AG04449 (cell line): ENCODE data around the gene BCL2A1.

Experiments
- CTCF ChIA-PET: fragments of 350-600 bp; formaldehyde crosslinking; extraction: SDS; loops from one replicate; lab custom pipeline; 2021; ENCODE audit warnings: antibody characterized with exemption; lab: Yijun Ruan, JAX
- POLR2A ChIA-PET: fragments of 400-600, 350-600 bp; formaldehyde crosslinking; extraction: SDS; loops from one replicate; lab custom pipeline; 2020; ENCODE audit warnings: antibody characterized with exemption, inconsistent platforms; lab: Yijun Ruan, JAX
- DNase-seq: peaks from one replicate; pipeline ENCODE4 v3.0.0-alpha.2; 2010; ENCODE audit warnings: low read depth, low spot score
- H3K4me3 ChIP-seq: 2 replicates; pipeline ENCODE4 v1.5.1; 2011; ENCODE audit warnings: low read depth, mild to moderate bottlenecking, control low read depth, low read length
- TF ChIP-seq, protein P1 (sequence below): IDR thresholded peaks from one replicate; pipeline ENCODE4 v1.5.1; 2011; ENCODE audit warnings: mild to moderate bottlenecking, moderate library complexity, low read length, control low read depth, inconsistent platforms; ENCODE audit not compliant: insufficient read depth; ENCODE audit errors: missing control alignments

BCL2A1 gene

DNA sequence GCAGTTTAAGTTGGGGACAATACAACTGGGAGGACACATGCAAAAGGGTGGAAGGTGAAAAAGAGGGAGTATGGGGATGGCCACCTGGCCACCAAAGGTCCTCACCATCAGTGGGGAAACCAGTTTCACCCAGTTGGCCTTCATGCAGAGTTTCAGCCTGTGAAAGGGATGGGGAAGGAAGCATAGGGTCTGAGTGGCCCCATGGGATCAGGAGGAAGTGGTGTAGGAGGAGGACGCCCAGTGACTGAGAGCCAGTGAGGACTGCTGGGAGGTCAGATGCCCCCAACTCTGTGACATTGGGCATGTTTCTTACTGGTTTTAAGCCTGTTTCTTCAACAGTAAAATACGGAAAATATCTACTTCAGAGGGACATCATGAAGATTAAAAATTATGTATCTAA lies 16.3 kb downstream of the BCL2A1 start:
- TF ChIP-seq, protein P1, sequence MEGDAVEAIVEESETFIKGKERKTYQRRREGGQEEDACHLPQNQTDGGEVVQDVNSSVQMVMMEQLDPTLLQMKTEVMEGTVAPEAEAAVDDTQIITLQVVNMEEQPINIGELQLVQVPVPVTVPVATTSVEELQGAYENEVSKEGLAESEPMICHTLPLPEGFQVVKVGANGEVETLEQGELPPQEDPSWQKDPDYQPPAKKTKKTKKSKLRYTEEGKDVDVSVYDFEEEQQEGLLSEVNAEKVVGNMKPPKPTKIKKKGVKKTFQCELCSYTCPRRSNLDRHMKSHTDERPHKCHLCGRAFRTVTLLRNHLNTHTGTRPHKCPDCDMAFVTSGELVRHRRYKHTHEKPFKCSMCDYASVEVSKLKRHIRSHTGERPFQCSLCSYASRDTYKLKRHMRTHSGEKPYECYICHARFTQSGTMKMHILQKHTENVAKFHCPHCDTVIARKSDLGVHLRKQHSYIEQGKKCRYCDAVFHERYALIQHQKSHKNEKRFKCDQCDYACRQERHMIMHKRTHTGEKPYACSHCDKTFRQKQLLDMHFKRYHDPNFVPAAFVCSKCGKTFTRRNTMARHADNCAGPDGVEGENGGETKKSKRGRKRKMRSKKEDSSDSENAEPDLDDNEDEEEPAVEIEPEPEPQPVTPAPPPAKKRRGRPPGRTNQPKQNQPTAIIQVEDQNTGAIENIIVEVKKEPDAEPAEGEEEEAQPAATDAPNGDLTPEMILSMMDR = no peak
- no peak overlapping the region for H3K4me3 ChIP-seq
- CTCF ChIA-PET = no interaction called here
- no peak for DNase-seq
- POLR2A ChIA-PET = no interaction called here

DNA sequence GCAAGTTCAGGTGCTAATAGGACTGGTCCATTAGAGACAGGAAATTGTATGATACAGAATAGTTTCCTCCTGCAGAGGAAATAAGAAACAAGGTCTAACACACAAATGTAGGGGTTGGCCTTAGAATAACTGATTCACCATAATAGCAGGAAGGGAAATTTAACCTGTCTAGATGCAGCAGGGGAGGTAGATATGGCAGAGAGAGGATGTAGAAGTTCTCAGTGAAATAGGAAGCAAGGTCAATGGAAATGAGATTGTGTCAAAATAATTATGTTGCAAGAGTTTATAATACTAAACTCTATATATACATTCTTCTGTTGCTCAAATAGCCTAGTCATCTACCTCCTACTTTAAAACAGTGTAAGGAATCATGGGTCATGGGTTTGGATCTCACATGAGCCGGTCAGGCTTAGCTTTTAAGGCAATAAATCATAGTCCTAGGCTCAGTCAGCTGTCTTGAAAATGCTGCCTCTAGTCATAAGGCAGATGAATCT lies 17.0 kb downstream of the BCL2A1 start:
- CTCF ChIA-PET = interaction anchor here (0.7 kb wide), 1 partner anchor 40 kb away, joined by 3 read pairs; no protein-coding TSS in a partner anchor
- H3K4me3 ChIP-seq = no peak overlapping the region

DNA sequence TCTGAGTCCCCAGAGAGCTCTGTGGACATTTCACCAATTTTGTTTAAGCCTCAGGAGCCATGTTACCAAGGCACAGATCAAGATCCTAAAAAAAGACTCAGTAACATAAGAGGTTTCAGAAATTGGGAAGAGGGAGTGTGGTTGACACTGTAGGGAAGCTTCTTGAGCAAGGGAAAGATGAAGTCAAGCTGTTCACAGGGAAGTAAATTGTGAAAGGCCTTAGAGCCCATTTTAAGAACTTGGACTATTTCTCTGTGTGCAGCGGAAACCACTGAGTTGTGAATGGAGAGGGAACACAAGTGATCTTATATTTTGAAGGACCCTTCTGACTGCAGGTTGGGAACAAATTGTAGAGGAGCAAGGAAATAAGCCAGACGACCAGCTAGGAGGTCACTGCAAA lies 18.7 kb downstream of the BCL2A1 start:
- TF ChIP-seq, protein P1 = no peak
- no peak for DNase-seq
- ChIA-PET POLR2A (no interaction called here), CTCF (no interaction called here)
- H3K4me3 ChIP-seq = no peak overlapping the region

More for the DNA sequence above, 17.0 kb downstream of the BCL2A1 start:
- DNase-seq = no peak
- TF ChIP-seq, protein P1 = no peak
- POLR2A ChIA-PET = no interaction called here

DNA sequence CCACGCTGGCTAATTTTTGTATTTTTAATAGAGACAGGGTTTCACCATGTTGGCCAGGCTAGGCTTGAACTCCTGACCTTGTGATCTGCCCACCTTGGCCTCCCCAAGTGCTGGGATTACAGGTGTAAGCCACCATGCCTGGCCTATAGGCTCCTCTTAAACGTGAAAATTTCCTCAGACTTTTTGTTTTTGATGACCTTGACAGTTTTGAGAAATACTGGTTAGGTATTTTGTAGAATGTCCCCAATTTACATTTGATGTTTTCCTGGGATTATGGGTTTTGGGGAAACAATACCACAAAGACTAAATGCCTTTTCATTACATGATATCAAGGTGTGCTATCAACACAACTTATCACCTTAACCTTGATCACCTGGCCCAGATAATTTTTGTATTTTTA lies 20.7 kb downstream of the BCL2A1 start:
- CTCF ChIA-PET = no interaction called here
- H3K4me3 ChIP-seq = no peak overlapping the region
- DNase-seq = no peak
- TF ChIP-seq, protein P1 = no peak
- POLR2A ChIA-PET = no interaction called here

DNA sequence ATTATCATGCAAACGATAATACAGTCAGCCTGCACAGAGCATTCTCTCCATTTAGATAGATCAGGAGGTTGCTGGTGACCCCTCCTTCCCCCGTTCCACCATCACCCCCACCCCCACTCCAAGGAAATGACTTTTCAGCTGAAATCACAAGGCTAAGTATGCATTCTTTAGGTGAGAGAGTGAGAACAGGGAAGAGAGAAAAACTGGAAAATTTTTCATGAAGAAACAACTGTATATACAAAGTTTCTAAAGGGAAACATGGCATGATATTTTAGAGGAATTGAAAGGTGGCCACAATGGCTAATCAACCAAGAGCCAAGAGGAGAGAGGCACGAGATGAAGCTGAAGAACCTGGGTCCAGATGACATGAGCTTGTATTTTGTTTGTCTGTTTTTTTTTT lies 22.2 kb downstream of the BCL2A1 start:
- ChIA-PET CTCF (interaction anchor here (1.9 kb wide), 1 partner anchor 45 kb away, joined by 6 read pairs; no protein-coding TSS in a partner anchor), POLR2A (interaction anchor here (0.6 kb wide), 1 partner anchor 295 kb away, joined by 3 read pairs; no protein-coding TSS in a partner anchor)
- TF ChIP-seq, protein P1 = no peak
- DNase-seq = no peak
- H3K4me3 ChIP-seq = no peak overlapping the region

DNA sequence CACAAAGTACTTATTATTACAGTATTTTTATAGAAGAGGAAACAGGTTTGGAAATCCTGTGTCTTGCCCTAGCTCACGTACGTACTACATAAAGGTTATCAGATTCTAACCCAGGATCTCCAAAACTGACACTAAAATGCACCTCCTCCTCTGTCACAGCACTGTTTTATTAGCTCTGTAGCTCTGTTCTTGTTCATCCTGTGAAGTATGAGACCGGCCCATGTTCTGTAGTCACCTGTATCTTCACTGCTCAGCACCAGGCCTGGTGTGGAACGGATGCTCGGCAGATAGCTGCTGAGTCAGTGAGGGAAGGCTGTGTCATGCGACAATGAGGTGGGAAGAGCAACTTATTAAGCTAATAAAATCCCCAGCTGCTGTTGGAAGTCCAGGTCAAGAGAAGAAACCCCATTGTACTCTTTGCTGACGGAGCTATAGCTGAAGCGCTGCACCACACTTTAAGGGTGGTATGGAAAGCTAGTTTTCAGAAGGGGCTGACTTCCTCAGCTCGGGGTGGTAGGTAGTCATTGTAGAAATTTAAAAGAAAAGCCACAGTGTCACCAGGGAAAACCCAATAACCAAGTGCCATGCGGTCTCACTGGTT lies 22.8 kb downstream of the BCL2A1 start:
- TF ChIP-seq, protein P1 = no peak
- H3K4me3 ChIP-seq = no peak overlapping the region
- ChIA-PET POLR2A (interaction anchor here (0.6 kb wide), 1 partner anchor 296 kb away, joined by 3 read pairs; no protein-coding TSS in a partner anchor), CTCF (interaction anchor here (1.9 kb wide), 1 partner anchor 45 kb away, joined by 6 read pairs; no protein-coding TSS in a partner anchor)
- no peak for DNase-seq
